Spleen (tissue), 7 donors: Measurements from ENCODE around the gene CSK.

Experiments used
- POLR2A ChIP-seq, 3 donors: fragments of 450-650 bp; IDR thresholded peaks; one replicate each; pipeline ENCODE4 v1.5.1; 2017; ENCODE audit warnings: antibody characterized with exemption in 3 of 3, mild to moderate bottlenecking in 1 of 3
- TF ChIP-seq, protein P1 (sequence below), 11 experiments: fragments of 200-600 bp in 7 of 11; fragments of 450-650 bp in 4 of 11; sonication (generic) in 4 of 11; IDR thresholded peaks in 8 of 11; conservative IDR thresholded peaks in 3 of 11; 1 replicate in 7 of 11; 2 replicates in 4 of 11; pipeline versions ENCODE4 v1.4.0 to v1.8.0; 2016 to 2021; ENCODE audit warnings: antibody characterized with exemption in 11 of 11, inconsistent platforms in 4 of 11, mild to moderate bottlenecking in 1 of 11
- donor health status: DM: no; HTN: no; CAD: no; lungs with moderate emphysema.
- donor health status: DM: no; HTN: no; CAD: no.
- donor health status: DM: no; HTN: no; CAD: no.

DNA sequence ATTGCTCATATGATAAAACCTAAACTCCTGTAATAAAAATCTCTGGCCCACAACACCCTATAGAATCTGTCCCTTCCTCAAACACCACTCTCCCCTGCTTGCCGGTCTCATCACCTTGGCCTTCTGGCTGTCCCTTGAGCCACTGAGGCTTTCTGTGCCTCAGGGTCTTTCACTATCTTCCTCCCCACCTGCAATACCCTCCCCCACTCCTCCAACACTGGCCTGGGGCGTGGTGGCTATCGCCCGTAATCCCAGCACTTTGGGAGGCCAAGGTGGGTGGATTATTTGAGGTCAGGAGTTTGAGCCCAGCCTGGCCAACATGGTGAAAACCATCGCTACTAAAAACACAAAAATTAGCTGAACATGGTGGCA, 3.3 kb upstream of the CSK start:
- TF ChIP-seq, protein P1, sequence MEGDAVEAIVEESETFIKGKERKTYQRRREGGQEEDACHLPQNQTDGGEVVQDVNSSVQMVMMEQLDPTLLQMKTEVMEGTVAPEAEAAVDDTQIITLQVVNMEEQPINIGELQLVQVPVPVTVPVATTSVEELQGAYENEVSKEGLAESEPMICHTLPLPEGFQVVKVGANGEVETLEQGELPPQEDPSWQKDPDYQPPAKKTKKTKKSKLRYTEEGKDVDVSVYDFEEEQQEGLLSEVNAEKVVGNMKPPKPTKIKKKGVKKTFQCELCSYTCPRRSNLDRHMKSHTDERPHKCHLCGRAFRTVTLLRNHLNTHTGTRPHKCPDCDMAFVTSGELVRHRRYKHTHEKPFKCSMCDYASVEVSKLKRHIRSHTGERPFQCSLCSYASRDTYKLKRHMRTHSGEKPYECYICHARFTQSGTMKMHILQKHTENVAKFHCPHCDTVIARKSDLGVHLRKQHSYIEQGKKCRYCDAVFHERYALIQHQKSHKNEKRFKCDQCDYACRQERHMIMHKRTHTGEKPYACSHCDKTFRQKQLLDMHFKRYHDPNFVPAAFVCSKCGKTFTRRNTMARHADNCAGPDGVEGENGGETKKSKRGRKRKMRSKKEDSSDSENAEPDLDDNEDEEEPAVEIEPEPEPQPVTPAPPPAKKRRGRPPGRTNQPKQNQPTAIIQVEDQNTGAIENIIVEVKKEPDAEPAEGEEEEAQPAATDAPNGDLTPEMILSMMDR (IDR thresholded peaks at IDR 0.05 in 8 of 11, conservative IDR thresholded peaks at IDR 0.05 in 3 of 11) = no peak
- no peak for TF ChIP-seq POLR2A (IDR thresholded peaks at IDR 0.05)
